Uterus (tissue), 2 donors: Measurements from ENCODE around the gene CLSTN1.

Source experiments
- CTCF ChIP-seq, 4 experiments: fragments of 200-600 bp in 2 of 4; fragments of 450-650 bp in 2 of 4; sonication (generic) in 2 of 4; IDR thresholded peaks; one replicate each; pipeline ENCODE4 v1.5.1; 2016 to 2019; ENCODE audit warnings: antibody characterized with exemption in 4 of 4, mild to moderate bottlenecking in 2 of 4, moderate library complexity in 1 of 4
- POLR2A ChIP-seq, 2 donors: fragments of 450-650 bp; IDR thresholded peaks; one replicate each; pipeline ENCODE4 v1.6.1; 2016; ENCODE audit warnings: antibody characterized with exemption in 2 of 2, mild to moderate bottlenecking in 1 of 2, moderate library complexity in 1 of 2

- no peak for TF ChIP-seq CTCF (IDR thresholded peaks at IDR 0.05)
- TF ChIP-seq POLR2A (IDR thresholded peaks at IDR 0.05): no peak
These were observed 29.7 kb downstream of the CLSTN1 start for GRCh38 chr1:9794081-9794480.
